ENCODE results near the gene TCF4.

TCF4 gene

GRCh38 chr18:55433648-55434047 lies 154.3 kb downstream of the TCF4 start:
- DNase-seq (ENCODE audit: low spot score in 2 of 2) (no peak), ATAC-seq (no peak)
- Mint-ChIP-seq H3K36me3 (no peaks in the 10 kb centered on the region), H3K9me3 (peaks cover 2% of the 10 kb centered on the region), H3K4me3 (no peak overlapping the region), H3K27ac (no peak overlapping the region), H3K4me1 (no peaks in the 10 kb centered on the region)

- no peak overlapping the region for H3K27ac Mint-ChIP-seq
- no peak overlapping the region for H3K4me3 Mint-ChIP-seq
- no peak for ATAC-seq
- DNase-seq (ENCODE audit: low spot score in 2 of 2): no peak
- H3K36me3 Mint-ChIP-seq: no peaks in the 10 kb centered on the region
- no peaks in the 10 kb centered on the region for H3K4me1 Mint-ChIP-seq
- H3K9me3 Mint-ChIP-seq: peaks cover under 1% of the 10 kb centered on the region
These were observed 154.9 kb downstream of the TCF4 start for GRCh38 chr18:55433140-55433539.

GRCh38 chr18:55432307-55433040 lies 155.5 kb downstream of the TCF4 start:
- H3K4me3 Mint-ChIP-seq: no peak overlapping the region
- H3K27ac Mint-ChIP-seq: no peak overlapping the region
- ATAC-seq (no peak), DNase-seq (ENCODE audit: low spot score in 2 of 2) (no peak)
- no peaks in the 10 kb centered on the region for H3K4me1 Mint-ChIP-seq
- no peaks in the 10 kb centered on the region for H3K9me3 Mint-ChIP-seq
- H3K36me3 Mint-ChIP-seq: no peaks in the 10 kb centered on the region

- no peaks in the 10 kb centered on the region for H3K9me3 Mint-ChIP-seq
- H3K27ac Mint-ChIP-seq: no peak overlapping the region
- ATAC-seq (no peak), DNase-seq (ENCODE audit: low spot score in 2 of 2) (no peak)
- no peaks in the 10 kb centered on the region for H3K36me3 Mint-ChIP-seq
- H3K4me1 Mint-ChIP-seq: no peaks in the 10 kb centered on the region
- H3K4me3 Mint-ChIP-seq: no peak overlapping the region
These were observed 158.0 kb downstream of the TCF4 start for GRCh38 chr18:55430026-55430425.

GRCh38 chr18:55427951-55428350 lies 160.0 kb downstream of the TCF4 start:
- DNase-seq (ENCODE audit: low spot score in 2 of 2) (no peak), ATAC-seq (no peak)
- Mint-ChIP-seq H3K4me1 (no peaks in the 10 kb centered on the region), H3K4me3 (no peak overlapping the region), H3K27ac (no peak overlapping the region), H3K9me3 (peaks cover 4% of the 10 kb centered on the region), H3K36me3 (no peaks in the 10 kb centered on the region)

- Mint-ChIP-seq H3K36me3 (no peaks in the 10 kb centered on the region), H3K4me3 (no peak overlapping the region)
These were observed 162.3 kb downstream of the TCF4 start for GRCh38 chr18:55425698-55426097.

GRCh38 chr18:55422456-55423180 lies 165.4 kb downstream of the TCF4 start:
- H3K4me1 Mint-ChIP-seq: no peaks in the 10 kb centered on the region
- no peak overlapping the region for H3K27ac Mint-ChIP-seq
- no peaks in the 10 kb centered on the region for H3K36me3 Mint-ChIP-seq

More at GRCh38 chr18:55425698-55426097, 162.3 kb downstream of the TCF4 start:
- Mint-ChIP-seq H3K4me1 (no peaks in the 10 kb centered on the region), H3K9me3 (peaks cover 4% of the 10 kb centered on the region), H3K27ac (no peak overlapping the region)
- DNase-seq (ENCODE audit: low spot score in 2 of 2) (no peak), ATAC-seq (no peak)

GRCh38 chr18:55421615-55422419 lies 166.2 kb downstream of the TCF4 start:
- DNase-seq (ENCODE audit: low spot score in 2 of 2) (no peak), ATAC-seq (no peak)

More at GRCh38 chr18:55422456-55423180, 165.4 kb downstream of the TCF4 start:
- H3K9me3 Mint-ChIP-seq: peaks cover 4% of the 10 kb centered on the region
- no peak for DNase-seq (ENCODE audit: low spot score in 2 of 2)
- no peak for ATAC-seq
- no peak overlapping the region for H3K4me3 Mint-ChIP-seq

GRCh38 chr18:55421308-55421614 lies 166.7 kb downstream of the TCF4 start:
- Mint-ChIP-seq H3K4me1 (no peaks in the 10 kb centered on the region), H3K36me3 (no peaks in the 10 kb centered on the region), H3K4me3 (no peak overlapping the region), H3K9me3 (peaks cover 4% of the 10 kb centered on the region), H3K27ac (no peak overlapping the region)
- ATAC-seq (no peak), DNase-seq (ENCODE audit: low spot score in 2 of 2) (no peak)

More at GRCh38 chr18:55421615-55422419, 166.2 kb downstream of the TCF4 start:
- Mint-ChIP-seq H3K9me3 (peaks cover 4% of the 10 kb centered on the region), H3K4me1 (no peaks in the 10 kb centered on the region), H3K36me3 (no peaks in the 10 kb centered on the region), H3K27ac (no peak overlapping the region), H3K4me3 (no peak overlapping the region)

- ATAC-seq: no peak
- DNase-seq (ENCODE audit: low spot score in 2 of 2): no peak
- H3K36me3 Mint-ChIP-seq: no peaks in the 10 kb centered on the region
- H3K4me3 Mint-ChIP-seq: no peak overlapping the region
- no peak overlapping the region for H3K27ac Mint-ChIP-seq
- H3K4me1 Mint-ChIP-seq: no peaks in the 10 kb centered on the region
- H3K9me3 Mint-ChIP-seq: peaks cover 4% of the 10 kb centered on the region
These were observed 167.2 kb downstream of the TCF4 start for GRCh38 chr18:55420665-55421307.

- ATAC-seq: no peak
- H3K27ac Mint-ChIP-seq: no peak overlapping the region
- no peak overlapping the region for H3K4me3 Mint-ChIP-seq
These were observed 167.9 kb downstream of the TCF4 start for GRCh38 chr18:55419947-55420664.

GRCh38 chr18:55419132-55419946 lies 168.7 kb downstream of the TCF4 start:
- Mint-ChIP-seq H3K9me3 (peaks cover 4% of the 10 kb centered on the region), H3K4me1 (no peaks in the 10 kb centered on the region), H3K27ac (no peak overlapping the region), H3K36me3 (no peaks in the 10 kb centered on the region), H3K4me3 (no peak overlapping the region)
- DNase-seq (ENCODE audit: low spot score in 2 of 2) (no peak), ATAC-seq (no peak)

More at GRCh38 chr18:55419947-55420664, 167.9 kb downstream of the TCF4 start:
- no peak for DNase-seq (ENCODE audit: low spot score in 2 of 2)
- H3K9me3 Mint-ChIP-seq: peaks cover 4% of the 10 kb centered on the region
- H3K4me1 Mint-ChIP-seq: no peaks in the 10 kb centered on the region
- H3K36me3 Mint-ChIP-seq: no peaks in the 10 kb centered on the region

- Mint-ChIP-seq H3K9me3 (peaks cover 4% of the 10 kb centered on the region), H3K27ac (no peak overlapping the region), H3K4me1 (no peaks in the 10 kb centered on the region), H3K36me3 (no peaks in the 10 kb centered on the region), H3K4me3 (no peak overlapping the region)
- ATAC-seq (no peak), DNase-seq (ENCODE audit: low spot score in 2 of 2) (no peak)
These were observed 169.6 kb downstream of the TCF4 start for GRCh38 chr18:55418439-55418838.

GRCh38 chr18:55416791-55417190 lies 171.2 kb downstream of the TCF4 start:
- no peak overlapping the region for H3K4me3 Mint-ChIP-seq
- ATAC-seq (no peak), DNase-seq (ENCODE audit: low spot score in 2 of 2) (no peak)
- H3K9me3 Mint-ChIP-seq: no peaks in the 10 kb centered on the region
- no peaks in the 10 kb centered on the region for H3K36me3 Mint-ChIP-seq
- H3K27ac Mint-ChIP-seq: no peak overlapping the region
- no peaks in the 10 kb centered on the region for H3K4me1 Mint-ChIP-seq

Data from stimulated activated effector memory CD8-positive, alpha-beta T cell treated with anti-CD3 and anti-CD28 coated beads, Interleukin-12 subunit alpha, Interleukin-12 subunit beta, amount 100 ng/mL, for 72 hours (primary cell).